Activated CD4-positive, alpha-beta T cell treated with anti-CD3 and anti-CD28 coated beads for 1 hour (primary cell): Measurements from ENCODE around the gene CST5.
"Not testable (repeated sequence)": the region's sequence is repeated elsewhere in the genome, so short reads cannot be mapped to it uniquely, and the experiment has no call there.

Experiments
- DNase-seq: peaks from one replicate; pipeline ENCODE4 v3.0.0-alpha.2; 2020

The CST5 gene

GRCh38 chr20:23879328-23879798, at the start of gene CST5:
CST5 (minus strand) TSS chr20:23879748; CDS start chr20:23879676, 72 bp downstream.
- no peak for DNase-seq

- no peak for DNase-seq
These were observed 49.2 kb upstream of the CST5 start for GRCh38 chr20:23928788-23929187.

- no peak for DNase-seq
These were observed 48.8 kb upstream of the CST5 start for GRCh38 chr20:23928353-23928752.

- no peak for DNase-seq
These were observed 47.7 kb upstream of the CST5 start for GRCh38 chr20:23926944-23927872.

GRCh38 chr20:23926526-23926880, 47.0 kb upstream of the CST5 start:
- no peak for DNase-seq

- no peak for DNase-seq
These were observed 46.4 kb upstream of the CST5 start for GRCh38 chr20:23925789-23926525.

GRCh38 chr20:23924751-23925150, 45.2 kb upstream of the CST5 start:
- DNase-seq = no peak

GRCh38 chr20:23923891-23924435, 44.4 kb upstream of the CST5 start:
- no peak for DNase-seq

GRCh38 chr20:23923311-23923710, 43.8 kb upstream of the CST5 start:
- DNase-seq = no peak

- no peak for DNase-seq
These were observed 41.1 kb upstream of the CST5 start for GRCh38 chr20:23920408-23921325.

GRCh38 chr20:23918896-23919295, 39.3 kb upstream of the CST5 start:
- no peak for DNase-seq

GRCh38 chr20:23918101-23918862, 38.7 kb upstream of the CST5 start:
- no peak for DNase-seq

GRCh38 chr20:23917024-23917725, 37.6 kb upstream of the CST5 start:
- DNase-seq = no peak

GRCh38 chr20:23915844-23916243, 36.3 kb upstream of the CST5 start:
- DNase-seq = no peak

- DNase-seq = not testable (repeated sequence)
These were observed 34.9 kb upstream of the CST5 start for GRCh38 chr20:23914469-23914868.

GRCh38 chr20:23910210-23910609, 30.7 kb upstream of the CST5 start:
- no peak for DNase-seq

GRCh38 chr20:23909390-23909789, 29.8 kb upstream of the CST5 start:
- DNase-seq = no peak

- DNase-seq = no peak
These were observed 28.0 kb upstream of the CST5 start for GRCh38 chr20:23907579-23907978.

GRCh38 chr20:23902396-23902795, 22.8 kb upstream of the CST5 start:
- not testable (repeated sequence) for DNase-seq

- DNase-seq = not testable (repeated sequence)
These were observed 11.3 kb upstream of the CST5 start for GRCh38 chr20:23890867-23891266.

GRCh38 chr20:23889775-23890187, 10.2 kb upstream of the CST5 start:
- DNase-seq = peak; percentile 48
